HG03097 (cell line): Measurements from ENCODE around the gene TMPRSS7.
"Not testable (repeated sequence)": the region's sequence is repeated elsewhere in the genome, so short reads cannot be mapped to it uniquely, and the experiment has no call there.

ENCODE experiments used
- ATAC-seq: cut with Tn5 transposase; IDR thresholded peaks from one replicate; pipeline ENCODE4 v1.9.1; 2021; ENCODE audit not compliant: unreplicated experiment, low FRiP score

Gene TMPRSS7

GRCh38 chr3:112053229-112053628 is 18.7 kb downstream of the TMPRSS7 start:
- ATAC-seq: no peak

- no peak for ATAC-seq
Measured at GRCh38 chr3:112056451-112056929, 22.0 kb downstream of the TMPRSS7 start.

GRCh38 chr3:112059497-112059896 is 25.0 kb downstream of the TMPRSS7 start:
- ATAC-seq: no peak

- ATAC-seq: no peak
Measured at GRCh38 chr3:112061152-112061551, 26.6 kb downstream of the TMPRSS7 start.

GRCh38 chr3:112072387-112073060 is 38.0 kb downstream of the TMPRSS7 start:
- not testable (repeated sequence) for ATAC-seq

GRCh38 chr3:112074006-112074405 is 39.5 kb downstream of the TMPRSS7 start:
- no peak for ATAC-seq

- ATAC-seq: no peak
Measured at GRCh38 chr3:112074616-112075497, 40.3 kb downstream of the TMPRSS7 start.

- no peak for ATAC-seq
Measured at GRCh38 chr3:112078125-112079083, 43.9 kb downstream of the TMPRSS7 start.

- no peak for ATAC-seq
Measured at GRCh38 chr3:112083239-112083638, 48.7 kb downstream of the TMPRSS7 start.

- no peak for ATAC-seq
Measured at GRCh38 chr3:112084980-112085705, 50.6 kb downstream of the TMPRSS7 start.

GRCh38 chr3:112085735-112086075 is 51.2 kb downstream of the TMPRSS7 start:
- no peak for ATAC-seq

- no peak for ATAC-seq
Measured at GRCh38 chr3:112086076-112086854, 51.7 kb downstream of the TMPRSS7 start, which contains the start of gene C3orf52. C3orf52 (plus strand) TSS chr3:112086389; CDS start chr3:112086408, 19 bp downstream.

GRCh38 chr3:112086875-112087524 is 52.5 kb downstream of the TMPRSS7 start:
- ATAC-seq: no peak

GRCh38 chr3:112087746-112088145 is 53.2 kb downstream of the TMPRSS7 start:
- ATAC-seq: no peak

GRCh38 chr3:112088944-112089343 is 54.4 kb downstream of the TMPRSS7 start:
- ATAC-seq: no peak

- no peak for ATAC-seq
Measured at GRCh38 chr3:112089956-112090886, 55.7 kb downstream of the TMPRSS7 start.

- no peak for ATAC-seq
Measured at GRCh38 chr3:112090887-112091586, 56.5 kb downstream of the TMPRSS7 start.
